Memory B cell (primary cell): ENCODE results near the gene WFDC10B.
"Not testable (repeated sequence)": the region's sequence is repeated elsewhere in the genome, so short reads cannot be mapped to it uniquely, and the experiment has no call there.

Experiments
- ATAC-seq: fragments of 150-1000 bp; cut with Tn5 transposase; 2 replicates; pipeline ENCODE4 v1.10.0; 2021; ENCODE audit warnings: low read depth, mild to moderate bottlenecking, moderate library complexity
- DNase-seq, 2 donors: peaks; one replicate each; pipeline ENCODE4 v3.0.0; 2022; ENCODE audit warnings: low spot score in 2 of 2
- H3K27ac Mint-ChIP-seq: one replicate; pipeline ENCODE4 v1.8.0; 2022; ENCODE audit warnings: mild to moderate bottlenecking, moderate library complexity, mixed read lengths
- H3K27me3 Mint-ChIP-seq: one replicate; pipeline ENCODE4 v1.8.0; 2022; ENCODE audit warnings: mixed read lengths
- H3K36me3 Mint-ChIP-seq: one replicate; pipeline ENCODE4 v1.8.0; 2022; ENCODE audit warnings: mild to moderate bottlenecking, mixed read lengths
- H3K4me1 Mint-ChIP-seq: one replicate; pipeline ENCODE4 v1.8.0; 2022; ENCODE audit warnings: mixed read lengths
- H3K4me3 Mint-ChIP-seq: one replicate; pipeline ENCODE4 v1.8.0; 2022; ENCODE audit warnings: mild to moderate bottlenecking, moderate library complexity, mixed read lengths
- H3K9me3 Mint-ChIP-seq: one replicate; pipeline ENCODE4 v1.8.0; 2022; ENCODE audit warnings: mixed read lengths

The WFDC10B gene

GRCh38 chr20:45704969-45705637 is at the start of gene WFDC10B:
Gene WFDC10B, minus strand, starts transcription at chr20:45705019. Its CDS starts 19,027 bp downstream, at chr20:45685992.
- Mint-ChIP-seq H3K36me3 (no peaks in the 10 kb centered on the region), H3K27me3 (peaks cover 5% of the 10 kb centered on the region), H3K9me3 (peaks cover 1% of the 10 kb centered on the region), H3K4me1 (peaks cover 7% of the 10 kb centered on the region), H3K27ac (no peak within 1 kb of the TSS), H3K4me3 (no peak within 1 kb of the TSS)
- ATAC-seq = no peak
- no peak for DNase-seq

- no peaks in the 10 kb centered on the region for H3K4me1 Mint-ChIP-seq
- no peak overlapping the region for H3K4me3 Mint-ChIP-seq
- peaks cover 6% of the 10 kb centered on the region for H3K9me3 Mint-ChIP-seq
- H3K27me3 Mint-ChIP-seq = peaks cover 6% of the 10 kb centered on the region
- H3K27ac Mint-ChIP-seq = no peak overlapping the region
- DNase-seq (no peak), ATAC-seq (no peak)
- no peaks in the 10 kb centered on the region for H3K36me3 Mint-ChIP-seq
Observed at GRCh38 chr20:45752746-45753145, 47.9 kb upstream of the WFDC10B start.

GRCh38 chr20:45751721-45752120 is 46.9 kb upstream of the WFDC10B start:
- H3K36me3 Mint-ChIP-seq = no peaks in the 10 kb centered on the region
- H3K9me3 Mint-ChIP-seq = peaks cover 6% of the 10 kb centered on the region
- ATAC-seq (no peak), DNase-seq (no peak)
- no peak overlapping the region for H3K27ac Mint-ChIP-seq
- peaks cover 10% of the 10 kb centered on the region for H3K27me3 Mint-ChIP-seq
- H3K4me3 Mint-ChIP-seq = no peak overlapping the region
- H3K4me1 Mint-ChIP-seq = no peaks in the 10 kb centered on the region

- peaks cover 10% of the 10 kb centered on the region for H3K27me3 Mint-ChIP-seq
- H3K4me1 Mint-ChIP-seq = no peaks in the 10 kb centered on the region
- no peak overlapping the region for H3K27ac Mint-ChIP-seq
- H3K36me3 Mint-ChIP-seq = no peaks in the 10 kb centered on the region
- H3K9me3 Mint-ChIP-seq = no peaks in the 10 kb centered on the region
- H3K4me3 Mint-ChIP-seq = no peak overlapping the region
- no peak for DNase-seq
- no peak for ATAC-seq
Observed at GRCh38 chr20:45745015-45745414, 40.2 kb upstream of the WFDC10B start.

GRCh38 chr20:45742596-45742995 is 37.8 kb upstream of the WFDC10B start:
- Mint-ChIP-seq H3K4me3 (no peak overlapping the region), H3K36me3 (no peaks in the 10 kb centered on the region), H3K4me1 (no peaks in the 10 kb centered on the region), H3K27me3 (peaks cover 3% of the 10 kb centered on the region), H3K9me3 (no peaks in the 10 kb centered on the region), H3K27ac (no peak overlapping the region)
- ATAC-seq (no peak), DNase-seq (no peak)

GRCh38 chr20:45735988-45736387 is 31.2 kb upstream of the WFDC10B start:
- no peak for DNase-seq
- H3K9me3 Mint-ChIP-seq = peaks cover 4% of the 10 kb centered on the region
- no peaks in the 10 kb centered on the region for H3K4me1 Mint-ChIP-seq
- no peak overlapping the region for H3K27ac Mint-ChIP-seq
- H3K36me3 Mint-ChIP-seq = peaks cover 3% of the 10 kb centered on the region
- H3K27me3 Mint-ChIP-seq = peaks cover 8% of the 10 kb centered on the region
- no peak overlapping the region for H3K4me3 Mint-ChIP-seq
- no peak for ATAC-seq

GRCh38 chr20:45735552-45735951 is 30.7 kb upstream of the WFDC10B start:
- Mint-ChIP-seq H3K4me3 (no peak overlapping the region), H3K4me1 (no peaks in the 10 kb centered on the region), H3K9me3 (peaks cover 6% of the 10 kb centered on the region), H3K27me3 (peaks cover 9% of the 10 kb centered on the region), H3K27ac (no peak overlapping the region), H3K36me3 (peaks cover 5% of the 10 kb centered on the region)
- DNase-seq = no peak
- no peak for ATAC-seq

- Mint-ChIP-seq H3K4me3 (no peak overlapping the region), H3K4me1 (no peaks in the 10 kb centered on the region), H3K36me3 (peaks cover 5% of the 10 kb centered on the region), H3K27ac (no peak overlapping the region), H3K9me3 (peaks cover 8% of the 10 kb centered on the region), H3K27me3 (peaks cover 11% of the 10 kb centered on the region)
- no peak for DNase-seq
- ATAC-seq = no peak
Observed at GRCh38 chr20:45732199-45732598, 27.4 kb upstream of the WFDC10B start.

GRCh38 chr20:45727044-45727443 is 22.2 kb upstream of the WFDC10B start:
- Mint-ChIP-seq H3K27me3 (peaks cover 6% of the 10 kb centered on the region), H3K9me3 (peaks cover 5% of the 10 kb centered on the region), H3K4me3 (no peak overlapping the region), H3K27ac (no peak overlapping the region), H3K4me1 (peaks cover 4% of the 10 kb centered on the region), H3K36me3 (peaks cover 2% of the 10 kb centered on the region)
- DNase-seq = no peak
- ATAC-seq = no peak

- H3K9me3 Mint-ChIP-seq = no peaks in the 10 kb centered on the region
- H3K27me3 Mint-ChIP-seq = peaks cover 3% of the 10 kb centered on the region
- no peak overlapping the region for H3K4me3 Mint-ChIP-seq
- no peak for DNase-seq
- no peaks in the 10 kb centered on the region for H3K36me3 Mint-ChIP-seq
- H3K27ac Mint-ChIP-seq = no peak overlapping the region
- peaks cover 4% of the 10 kb centered on the region for H3K4me1 Mint-ChIP-seq
- ATAC-seq = no peak
Observed at GRCh38 chr20:45725134-45725533, 20.3 kb upstream of the WFDC10B start.

GRCh38 chr20:45722047-45722446 is 17.2 kb upstream of the WFDC10B start, which contains the start of gene SPINT4:
Gene SPINT4, plus strand, starts transcription at chr20:45722347. Its CDS starts 21 bp downstream, at chr20:45722368.
- Mint-ChIP-seq H3K4me1 (peaks cover 3% of the 10 kb centered on the region), H3K27ac (no peak within 1 kb of the TSS), H3K36me3 (peaks cover 2% of the 10 kb centered on the region), H3K9me3 (peaks cover 3% of the 10 kb centered on the region), H3K4me3 (no peak within 1 kb of the TSS), H3K27me3 (peaks cover 4% of the 10 kb centered on the region)
- ATAC-seq = no peak
- DNase-seq = no peak

- DNase-seq, H3K9me3 Mint-ChIP-seq, H3K36me3 Mint-ChIP-seq, H3K27me3 Mint-ChIP-seq: not testable (repeated sequence)
- peak overlapping the region; percentile 8 for H3K4me3 Mint-ChIP-seq
- peak; percentile 51 for ATAC-seq
- peaks cover 13% of the 10 kb centered on the region for H3K4me1 Mint-ChIP-seq
- H3K27ac Mint-ChIP-seq = peak overlapping the region; percentile 19
Observed at GRCh38 chr20:45716141-45716688, 11.4 kb upstream of the WFDC10B start.

- Mint-ChIP-seq H3K4me1 (peaks cover 9% of the 10 kb centered on the region), H3K36me3 (no peaks in the 10 kb centered on the region), H3K27me3 (peaks cover 5% of the 10 kb centered on the region), H3K27ac (no peak within 1 kb of the TSS), H3K9me3 (no peaks in the 10 kb centered on the region), H3K4me3 (no peak within 1 kb of the TSS)
- DNase-seq (no peak), ATAC-seq (no peak)
Observed at GRCh38 chr20:45701873-45702272, 2.9 kb downstream of the WFDC10B start, which contains the start of gene WFDC13. Gene WFDC13, plus strand, starts transcription at chr20:45702038. Its CDS starts 86 bp downstream, at chr20:45702124.

- H3K4me3 Mint-ChIP-seq = no peak overlapping the region
- no peaks in the 10 kb centered on the region for H3K9me3 Mint-ChIP-seq
- peaks cover 5% of the 10 kb centered on the region for H3K27me3 Mint-ChIP-seq
- no peak overlapping the region for H3K27ac Mint-ChIP-seq
- ATAC-seq (peak; percentile 46), DNase-seq (no peak)
- peaks cover 9% of the 10 kb centered on the region for H3K4me1 Mint-ChIP-seq
- no peaks in the 10 kb centered on the region for H3K36me3 Mint-ChIP-seq
Observed at GRCh38 chr20:45701104-45701503, 3.7 kb downstream of the WFDC10B start.

- Mint-ChIP-seq H3K27ac (no peak overlapping the region), H3K9me3 (peaks cover 1% of the 10 kb centered on the region), H3K4me1 (peaks cover 2% of the 10 kb centered on the region), H3K36me3 (no peaks in the 10 kb centered on the region), H3K27me3 (peaks cover 11% of the 10 kb centered on the region), H3K4me3 (no peak overlapping the region)
- no peak for ATAC-seq
- no peak for DNase-seq
Observed at GRCh38 chr20:45695496-45695895, 9.3 kb downstream of the WFDC10B start.
